Astrocyte (in vitro differentiated cells and primary cell): ENCODE measurements around the gene OTULINL.

ENCODE experiments used
- CTCF ChIP-seq: IDR thresholded peaks from 2 replicates; pipeline ENCODE4 v1.5.1; 2011; ENCODE audit warnings: low read depth, mild to moderate bottlenecking, inconsistent platforms, low read length, moderate library complexity; ENCODE audit not compliant: insufficient read depth
- EZH2 ChIP-seq: IDR thresholded peaks from 2 replicates; pipeline ENCODE4 v1.6.1; 2012; ENCODE audit warnings: mild to moderate bottlenecking, low read length, inconsistent platforms; ENCODE audit not compliant: insufficient read depth

GRCh38 chr5:14561741-14562140 lies 19.9 kb upstream of the OTULINL start:
- TF ChIP-seq EZH2 (no peak), CTCF (no peak)
